Adrenal gland (tissue), 5 donors: ENCODE data around the gene UGP2.

Source experiments
- CTCF ChIP-seq, 6 experiments: fragments of 450-650 bp in 4 of 6; fragments of 200-600 bp in 2 of 6; sonication (generic) in 1 of 6; IDR thresholded peaks; 1 replicate in 5 of 6; 2 replicates in 1 of 6; pipeline versions ENCODE4 v1.5.1 to v1.8.0; 2016 to 2021; ENCODE audit warnings: antibody characterized with exemption in 6 of 6, mild to moderate bottlenecking in 2 of 6, moderate library complexity in 1 of 6
- POLR2A ChIP-seq, 2 donors: fragments of 450-650 bp; IDR thresholded peaks; one replicate each; pipeline ENCODE4 v1.6.1; 2017; ENCODE audit warnings: antibody characterized with exemption in 2 of 2, mild to moderate bottlenecking in 2 of 2, moderate library complexity in 1 of 2
- donor health status: DM: no; HTN: no; CAD: no.

- TF ChIP-seq CTCF (IDR thresholded peaks at IDR 0.05): no peak
- no peak for TF ChIP-seq POLR2A (IDR thresholded peaks at IDR 0.05)
Observed at GRCh38 chr2:63819256-63819655, 22.4 kb upstream of the UGP2 start.
